Motor neuron (in vitro differentiated cells): ENCODE measurements around the gene OR10C1. TPM values are rescaled to one million over a fixed set of nuclear protein-coding genes. Genes with fewer than 3 reads are reported as not detected.

ENCODE experiments used
- ATAC-seq, 8 experiments: fragments of 200-7000 bp; cut with Tn5 transposase; replicated peaks in 6 of 8; 2 replicates each; pipeline ENCODE4 v1.8.0; 2021; ENCODE audit warnings: mild to moderate bottlenecking in 8 of 8, moderate library complexity in 8 of 8
- H3K27ac ChIP-seq, 2 donors: fragments of 250-450 bp; sonication (Bioruptor Pico); 2 replicates each; pipeline ENCODE4 v1.9.0; 2021; ENCODE audit warnings: antibody characterized with exemption in 2 of 2, mild to moderate bottlenecking in 2 of 2, moderate library complexity in 1 of 2
- H3K4me1 ChIP-seq, 2 donors: fragments of 250-450 bp; sonication (Bioruptor Pico); replicated peaks in 1 of 2; 2 replicates each; pipeline ENCODE4 v1.6.1; 2021; ENCODE audit warnings: antibody characterized with exemption in 2 of 2, mild to moderate bottlenecking in 2 of 2, moderate library complexity in 1 of 2
- H3K4me3 ChIP-seq, 5 donors: fragments of 250-450 bp; sonication (Bioruptor Pico); 2 replicates each; pipeline ENCODE4 v1.9.0; 2021; ENCODE audit warnings: antibody characterized with exemption in 5 of 5, mild to moderate bottlenecking in 5 of 5, moderate library complexity in 4 of 5
- WGBS, 10 experiments: fragments of 450-650 bp; shearing (Covaris generic); methylation state at CpG; one replicate each; pipeline ENCODE4 v1.0.0; 2022; 5-methylcytosine and 5-hydroxymethylcytosine counted together
- in situ Hi-C, 9 experiments: fragments of 400-800 bp; cut with MboI; loops; one replicate each; pipeline ENCODE4 v1.15.0; 2021; ENCODE audit warnings: low sequenced_read_pairs in 9 of 9, low pct_unique_long_range_greater_than_20kb in 2 of 9; ENCODE audit not compliant: unreplicated experiment in 9 of 9
- total RNA-seq, 8 experiments: library from RNA; unstranded; fragments of 300-600 nt; gene quantifications; 2 replicates each; pipeline versions ENCODE4 v1.2.3 to v1.2.4, GENCODE V29; 2022

The OR10C1 gene
- total RNA-seq, 8 experiments from 2014 or later: 0.23 to 1.2 (median 0.41) TPM; not detected in 2

DNA sequence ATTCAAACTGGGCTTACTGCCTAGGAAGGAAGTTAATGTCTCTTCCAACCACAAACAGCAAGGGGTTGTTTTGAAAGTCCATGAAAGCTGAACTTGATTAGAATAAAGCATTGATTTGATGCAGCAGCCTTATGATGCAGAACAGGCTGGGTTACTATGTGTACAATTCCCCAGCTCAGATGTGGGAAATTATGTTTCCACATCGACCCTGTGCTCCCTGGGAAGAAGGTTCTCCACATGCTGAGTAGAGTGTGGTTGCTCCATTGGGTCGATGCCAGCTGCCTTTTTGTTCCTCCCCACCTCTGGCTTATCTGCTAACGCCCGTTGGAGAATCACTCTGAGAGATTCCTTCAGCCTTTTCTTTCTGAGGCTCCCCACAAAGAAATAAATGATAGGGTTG is 47.5 kb downstream of the OR10C1 start:
- WGBS, 10 experiments: 0 to 84% (median 60%) methylated on average over 2 to 4 of the region's 4 CpGs; no CpG with 5 or more reads in 3 of the 10 experiments
- ATAC-seq: peak in 2 of 8 experiments; percentile 67 to 85
- no peak overlapping the region for H3K4me3 ChIP-seq
- in situ Hi-C loops: no loop called here
- no peaks in the 10 kb centered on the region for H3K4me1 ChIP-seq
- H3K27ac ChIP-seq: no peak overlapping the region

DNA sequence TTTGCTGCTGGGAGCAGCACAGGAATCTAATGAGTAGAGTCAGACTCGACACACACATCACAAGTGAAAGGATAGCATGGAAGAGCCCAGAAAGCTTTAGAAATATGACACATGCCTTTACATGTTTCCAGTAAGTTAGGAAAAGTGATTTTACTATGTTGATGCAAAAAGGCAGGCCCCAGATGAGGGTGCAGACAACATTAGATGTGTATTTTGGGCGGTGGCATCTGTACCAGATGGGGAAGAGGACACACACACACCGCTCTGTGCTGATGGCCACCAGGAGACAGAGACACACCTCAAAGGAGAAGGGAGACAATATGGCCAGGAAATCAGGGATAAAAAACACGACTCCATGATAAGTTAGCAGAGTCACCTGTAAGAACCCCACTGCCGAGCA is 48.0 kb downstream of the OR10C1 start:
- in situ Hi-C loops: no loop called here
- WGBS, 10 experiments: 5 to 100% (median 50%) methylated on average over 1 to 4 of the region's 5 CpGs; no CpG with 5 or more reads in 5 of the 10 experiments
- Histone ChIP-seq H3K4me1 (no peaks in the 10 kb centered on the region), H3K4me3 (no peak overlapping the region), H3K27ac (no peak overlapping the region)
- ATAC-seq: peak in 2 of 8 experiments; percentile 60 to 69

DNA sequence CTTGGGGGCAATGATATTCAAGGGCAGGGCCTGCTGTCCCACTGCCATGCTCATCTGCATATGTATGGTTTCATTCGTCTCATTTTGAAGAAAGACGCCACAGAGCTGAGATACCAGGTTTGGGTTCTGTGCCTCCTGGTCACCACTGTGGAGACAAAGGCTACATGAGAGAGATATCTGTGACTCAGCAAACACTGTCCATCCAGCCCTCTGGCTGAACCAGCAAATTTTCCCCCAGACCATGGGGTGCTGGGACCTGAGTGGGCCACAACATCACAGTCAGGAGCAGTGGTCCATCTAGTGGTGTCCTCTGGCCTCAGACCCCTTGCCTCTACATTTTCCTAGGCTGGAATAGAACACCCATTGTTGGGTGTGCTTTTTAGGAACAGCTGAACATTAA is 48.6 kb downstream of the OR10C1 start, which contains the start of gene MAS1L:
TSS of gene MAS1L (minus strand) at position 297 of the 400 bp plus-strand sequence. CDS start at position 243, 54 bp downstream.
- H3K4me1 ChIP-seq: no peaks in the 10 kb centered on the region
- in situ Hi-C loops: no loop called here
- 54% methylated on average over 2 of the region's 2 CpGs; no CpG with 5 or more reads in 9 of the 10 experiments for WGBS, 10 experiments
- H3K4me3 ChIP-seq: no peak within 1 kb of the TSS
- ATAC-seq: no peak
- no peak within 1 kb of the TSS for H3K27ac ChIP-seq

DNA sequence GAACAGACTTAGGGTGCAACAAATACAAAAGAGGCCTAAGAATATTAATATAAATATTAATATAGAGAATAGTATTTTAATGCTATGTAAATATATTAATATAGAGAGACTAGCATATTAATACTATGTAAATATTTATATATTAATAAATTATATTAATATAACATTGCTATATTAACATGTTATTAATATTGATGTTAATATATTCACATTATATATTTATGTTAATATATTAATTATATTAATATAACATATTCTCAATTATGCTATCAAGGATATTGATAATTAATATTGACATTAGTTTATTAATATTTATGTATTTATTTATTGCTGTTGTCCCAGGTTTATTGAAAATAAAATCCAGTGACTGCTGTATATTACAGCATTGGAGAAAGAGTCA is 49.8 kb downstream of the OR10C1 start:
- in situ Hi-C loops: no loop called here
- ATAC-seq: no peak

DNA sequence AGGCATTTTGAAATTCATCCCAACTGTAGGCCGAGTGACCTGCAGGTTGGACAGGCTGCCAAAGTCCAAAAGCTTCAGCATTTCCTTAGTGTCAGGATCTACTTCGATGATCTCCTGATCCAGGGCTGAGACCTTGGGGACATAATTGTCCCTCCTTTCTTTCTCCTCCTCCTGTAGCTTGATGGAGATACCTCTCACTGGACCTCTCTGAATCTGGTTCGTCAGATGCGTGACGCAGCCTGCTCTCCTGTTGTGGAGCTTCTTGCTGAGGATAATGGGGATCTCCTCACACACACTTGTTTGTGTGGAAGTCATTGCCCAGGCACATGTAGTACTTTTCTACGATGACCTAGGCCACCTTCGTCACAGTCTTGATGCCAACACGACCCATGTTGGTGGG is 50.2 kb downstream of the OR10C1 start:
- in situ Hi-C loops: no loop called here
- Histone ChIP-seq H3K4me1 (no peaks in the 10 kb centered on the region), H3K4me3 (no peak overlapping the region), H3K27ac (no peak overlapping the region)
- 23 to 100% (median 87%) methylated on average over 1 to 6 of the region's 8 CpGs; no CpG with 5 or more reads in 1 of the 10 experiments for WGBS, 10 experiments
- ATAC-seq: no peak

More for the DNA sequence above, 49.8 kb downstream of the OR10C1 start:
- H3K27ac ChIP-seq: no peak overlapping the region
- H3K4me3 ChIP-seq: no peak overlapping the region
- no peaks in the 10 kb centered on the region for H3K4me1 ChIP-seq

DNA sequence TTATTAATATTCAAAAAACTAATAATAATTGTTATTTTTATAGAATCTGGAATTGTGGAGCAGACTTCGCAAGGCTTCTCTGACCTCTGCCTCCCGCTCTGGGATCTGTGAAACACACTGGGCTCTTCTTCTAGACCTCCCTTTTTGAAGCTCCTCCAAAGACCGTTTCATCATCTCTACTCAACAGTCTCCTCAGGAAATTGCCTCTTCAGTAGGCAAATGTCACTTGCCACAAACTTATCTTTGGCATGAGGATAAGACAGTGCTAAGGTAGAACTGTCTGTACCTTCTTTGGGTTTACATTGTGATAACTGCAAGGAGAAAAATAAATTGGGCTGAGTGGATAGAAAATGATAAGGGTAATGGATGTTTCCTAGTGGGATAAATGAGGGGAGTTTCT is 50.9 kb downstream of the OR10C1 start:
- no peak for ATAC-seq
- no peaks in the 10 kb centered on the region for H3K4me1 ChIP-seq
- H3K4me3 ChIP-seq: no peak overlapping the region
- WGBS, 10 experiments: 22 to 94% (median 57%) methylated on average over 1 to 3 of the region's 3 CpGs; no CpG with 5 or more reads in 2 of the 10 experiments
- no peak overlapping the region for H3K27ac ChIP-seq
- in situ Hi-C loops: no loop called here

DNA sequence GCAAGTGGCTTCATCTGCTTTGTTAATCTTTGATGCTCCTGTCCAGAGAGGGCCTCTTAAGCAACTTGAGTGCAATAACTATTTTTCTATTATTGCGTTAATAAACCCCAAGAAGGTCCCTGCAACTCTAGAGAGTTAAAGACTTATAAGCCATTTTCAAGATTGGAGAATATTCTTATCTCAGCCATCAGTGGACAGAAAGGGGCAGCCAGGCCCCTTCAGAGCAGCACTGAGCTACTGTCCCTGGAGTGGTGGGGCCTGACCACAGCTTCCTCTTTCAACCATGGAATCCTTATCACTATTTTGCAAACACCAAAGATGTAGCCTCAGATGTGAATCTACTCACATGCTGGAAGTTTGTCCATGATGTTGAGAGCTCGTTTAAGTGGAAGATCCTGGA is 51.4 kb downstream of the OR10C1 start:
- Histone ChIP-seq H3K4me1 (no peaks in the 10 kb centered on the region), H3K27ac (no peak overlapping the region), H3K4me3 (no peak overlapping the region)
- in situ Hi-C loops: no loop called here
- ATAC-seq: no peak
- WGBS, 10 experiments: 29 to 100% (median 60%) methylated on average over 1 of the region's 2 CpGs; no CpG with 5 or more reads in 3 of the 10 experiments

Other genes starting within 250 kb of the OR10C1 start
- gene OR14J1, start 137.6 kb upstream of the OR10C1 start, total RNA-seq: under 1 TPM in 6 of 8 experiments, not detected in 2; 0.05 to 0.43 (median 0.12) TPM
- under 1 TPM in 4 of 8 experiments, not detected in 4; 0.09 to 0.40 (median 0.27) TPM for gene OR5V1, start 70.4 kb upstream of the OR10C1 start, total RNA-seq
- gene OR12D3, start 64.0 kb upstream of the OR10C1 start, total RNA-seq: under 1 TPM in 2 of 8 experiments, not detected in 6; 0.09 to 0.14 TPM
- gene OR12D2, start 43.7 kb upstream of the OR10C1 start, total RNA-seq: under 1 TPM in 1 of 8 experiments, not detected in 7; 0.66 TPM
- gene OR12D1, start 24.4 kb upstream of the OR10C1 start, total RNA-seq: under 1 TPM in 1 of 8 experiments, not detected in 7; 0.19 TPM
- under 1 TPM in 3 of 8 experiments, not detected in 5; 0.08 to 0.28 (median 0.28) TPM for gene OR11A1, start 17.8 kb downstream of the OR10C1 start, total RNA-seq
- gene OR2H1, start 17.8 kb downstream of the OR10C1 start, total RNA-seq: under 1 TPM in 5 of 8 experiments, not detected in 3; 0.05 to 0.76 (median 0.27) TPM
- under 1 TPM in 2 of 8 experiments, not detected in 6; 0.14 to 0.28 TPM for gene MAS1L, start 48.6 kb downstream of the OR10C1 start, total RNA-seq
- gene UBD, start 120.4 kb downstream of the OR10C1 start, total RNA-seq: 1 to 10 TPM in 3 of 8 experiments, under 1 TPM in 2, not detected in 3; 0.56 to 9.4 (median 1.9) TPM
- gene OR2H2, start 145.8 kb downstream of the OR10C1 start, total RNA-seq: 1 to 10 TPM in 1 of 8 experiments, under 1 TPM in 7; 0.20 to 1.4 (median 0.55) TPM
- gene GABBR1, start 193.9 kb downstream of the OR10C1 start, total RNA-seq: 10 to 100 TPM in 7 of 8 experiments, 1 to 10 TPM in 1; 6.4 to 53.2 (median 40.3) TPM
- under 1 TPM in 3 of 8 experiments, not detected in 5; 0.31 to 0.85 (median 0.84) TPM for gene MOG, start 217.8 kb downstream of the OR10C1 start, total RNA-seq
- gene ZFP57, start 241.8 kb downstream of the OR10C1 start, total RNA-seq: under 1 TPM in 3 of 8 experiments, not detected in 5; 0.17 to 0.84 (median 0.19) TPM